Central memory CD8-positive, alpha-beta T cell (primary cell): ENCODE results near the gene LY6G6C.

Source experiments
- ATAC-seq: fragments of 150-1000 bp; cut with Tn5 transposase; replicated peaks from 2 replicates; pipeline ENCODE4 v1.10.0; 2022; ENCODE audit warnings: mild to moderate bottlenecking, moderate FRiP score, moderate number of reproducible peaks; ENCODE audit not compliant: poor library complexity, severe bottlenecking; ENCODE audit errors: extremely low read depth
- DNase-seq, 2 donors: peaks; one replicate each; pipeline ENCODE4 v3.0.0; 2021; ENCODE audit warnings: low spot score in 2 of 2
- H3K27ac Mint-ChIP-seq: one replicate; pipeline ENCODE4 v1.8.0; 2022; ENCODE audit warnings: low read depth, mild to moderate bottlenecking, moderate library complexity, mixed read lengths
- H3K27me3 Mint-ChIP-seq: one replicate; pipeline ENCODE4 v1.8.0; 2022; ENCODE audit warnings: mixed read lengths
- H3K36me3 Mint-ChIP-seq: one replicate; pipeline ENCODE4 v1.8.0; 2022; ENCODE audit warnings: mild to moderate bottlenecking, moderate library complexity, mixed read lengths; ENCODE audit not compliant: insufficient read depth
- H3K4me1 Mint-ChIP-seq: one replicate; pipeline ENCODE4 v1.8.0; 2022; ENCODE audit warnings: mixed read lengths
- H3K4me3 Mint-ChIP-seq: one replicate; pipeline ENCODE4 v1.8.0; 2022; ENCODE audit warnings: mild to moderate bottlenecking, moderate library complexity, mixed read lengths
- H3K9me3 Mint-ChIP-seq: one replicate; pipeline ENCODE4 v1.8.0; 2022; ENCODE audit warnings: mixed read lengths

The LY6G6C gene

GRCh38 chr6:31737991-31738979, 16.7 kb upstream of the LY6G6C start:
- Mint-ChIP-seq H3K9me3 (no peaks in the 10 kb centered on the region), H3K27me3 (no peaks in the 10 kb centered on the region), H3K4me1 (peaks cover 74% of the 10 kb centered on the region), H3K27ac (peak overlapping the region; percentile 92), H3K4me3 (peak overlapping the region; percentile 96), H3K36me3 (peaks cover 42% of the 10 kb centered on the region)
- ATAC-seq: peak; percentile 35
- DNase-seq: peak in 1 of 2 donors; percentile 48

DNA sequence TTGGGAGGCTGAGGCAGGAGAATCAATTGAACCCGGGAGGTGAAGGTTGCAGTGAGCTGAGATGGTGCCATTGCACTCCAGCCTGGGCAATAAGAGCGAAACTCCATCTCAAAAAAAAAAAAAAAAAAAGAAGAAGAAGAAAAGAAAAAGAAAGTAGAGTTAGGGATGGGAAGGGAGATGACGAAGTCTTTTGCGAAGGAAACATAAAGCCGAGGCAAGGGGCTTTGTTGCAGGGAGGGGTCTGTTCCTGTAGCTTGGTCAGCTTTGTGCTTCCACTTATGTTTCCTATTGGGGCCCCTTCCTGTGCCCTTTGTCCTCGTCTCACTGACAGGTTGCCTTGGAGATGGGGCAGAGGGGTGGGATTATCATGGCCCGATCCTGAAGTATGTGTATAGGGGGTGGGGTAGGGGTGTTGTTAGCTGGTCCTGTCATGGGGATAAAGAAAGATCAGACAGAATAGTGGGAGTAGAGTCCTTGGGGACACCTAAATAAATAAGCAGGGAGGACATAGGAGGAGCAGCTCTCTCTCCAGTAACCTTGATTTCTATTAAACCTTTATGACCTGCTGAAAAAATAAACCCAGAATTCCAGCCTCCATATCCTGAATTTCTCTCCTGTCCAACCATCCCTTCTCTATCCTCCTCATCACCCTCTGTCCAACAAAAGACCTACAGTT, 15.9 kb upstream of the LY6G6C start:
- Mint-ChIP-seq H3K27me3 (no peaks in the 10 kb centered on the region), H3K9me3 (no peaks in the 10 kb centered on the region), H3K4me1 (peaks cover 78% of the 10 kb centered on the region), H3K36me3 (peaks cover 50% of the 10 kb centered on the region), H3K27ac (peak overlapping the region; percentile 92), H3K4me3 (peak overlapping the region; percentile 96)
- ATAC-seq (no peak), DNase-seq (no peak)

DNA sequence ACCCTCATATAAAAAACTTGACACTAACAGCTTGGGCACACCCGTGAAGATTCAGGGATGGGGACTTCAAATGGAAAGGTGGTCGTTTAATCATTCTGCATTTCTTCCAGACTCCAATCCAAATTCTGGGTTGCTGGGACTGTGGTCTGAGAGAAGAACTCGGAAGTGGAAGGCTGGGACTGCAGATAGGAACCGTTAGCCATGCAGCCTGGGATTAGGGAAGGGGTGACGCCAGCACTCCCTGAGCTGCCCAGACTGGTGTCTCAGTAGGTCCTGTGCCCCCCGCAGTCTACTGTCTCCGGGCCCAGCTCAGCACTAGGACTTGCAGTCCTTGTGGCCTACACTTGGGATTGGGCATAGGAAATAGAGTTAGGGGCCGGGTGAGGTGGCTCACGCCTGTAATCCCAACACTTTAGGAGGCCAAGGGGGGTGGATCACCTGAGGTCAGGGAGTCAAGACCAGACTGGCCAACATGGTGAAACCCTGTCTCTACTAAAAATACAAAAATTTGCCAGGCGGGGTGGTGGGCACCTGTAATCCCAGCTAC, 15.3 kb upstream of the LY6G6C start:
- H3K36me3 Mint-ChIP-seq: peaks cover 55% of the 10 kb centered on the region
- peak overlapping the region; percentile 96 for H3K4me3 Mint-ChIP-seq
- DNase-seq (no peak), ATAC-seq (no peak)
- H3K4me1 Mint-ChIP-seq: peaks cover 78% of the 10 kb centered on the region
- no peaks in the 10 kb centered on the region for H3K9me3 Mint-ChIP-seq
- H3K27ac Mint-ChIP-seq: peak overlapping the region; percentile 92
- H3K27me3 Mint-ChIP-seq: no peaks in the 10 kb centered on the region

DNA sequence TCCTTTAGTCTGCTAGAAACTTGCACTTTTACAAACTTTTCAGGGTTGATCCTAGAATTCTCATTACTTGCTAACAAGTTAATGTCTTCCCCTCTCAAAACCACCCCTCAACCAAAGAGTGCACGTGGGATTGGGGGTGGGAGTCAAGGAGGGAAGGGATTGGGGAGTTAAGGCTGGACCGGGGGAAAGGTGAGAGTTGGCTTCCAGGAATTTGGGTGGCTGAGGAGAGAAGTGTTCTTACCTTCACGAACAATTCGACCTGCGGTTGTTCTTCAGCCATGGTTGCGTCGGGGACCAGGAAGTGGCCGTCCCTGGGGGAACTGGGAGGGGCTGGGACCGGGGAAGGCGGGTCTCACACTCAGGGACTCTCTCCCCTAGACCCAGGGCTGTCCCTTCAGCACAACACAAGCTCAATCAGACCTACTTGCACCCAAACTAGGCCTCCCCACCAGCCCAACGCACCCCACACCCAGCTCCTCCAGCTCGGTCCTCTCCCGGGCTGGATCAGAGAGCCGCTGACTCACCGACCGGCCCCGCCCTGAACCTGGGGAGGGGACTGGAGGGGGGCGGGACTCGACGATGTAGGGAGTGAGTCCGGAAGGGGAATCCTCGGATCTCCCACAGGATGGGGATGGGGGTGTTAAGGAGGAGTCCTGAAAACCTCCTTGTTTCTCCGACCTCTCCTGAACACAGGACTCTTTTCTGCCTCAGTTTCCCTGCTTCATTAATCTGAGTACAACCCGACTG, 14.6 kb upstream of the LY6G6C start, which contains the start of gene CLIC1:
Gene CLIC1, minus strand, starts transcription at position 510 of the 747 bp plus-strand sequence. Its CDS starts 230 bp downstream, at position 280.
- Mint-ChIP-seq H3K27me3 (no peaks in the 10 kb centered on the region), H3K9me3 (no peaks in the 10 kb centered on the region), H3K36me3 (peaks cover 61% of the 10 kb centered on the region), H3K4me1 (peaks cover 78% of the 10 kb centered on the region), H3K4me3 (peak within 1 kb of the TSS; percentile 96), H3K27ac (peak within 1 kb of the TSS; percentile 92)
- DNase-seq (no peak), ATAC-seq (peak; percentile 7)

DNA sequence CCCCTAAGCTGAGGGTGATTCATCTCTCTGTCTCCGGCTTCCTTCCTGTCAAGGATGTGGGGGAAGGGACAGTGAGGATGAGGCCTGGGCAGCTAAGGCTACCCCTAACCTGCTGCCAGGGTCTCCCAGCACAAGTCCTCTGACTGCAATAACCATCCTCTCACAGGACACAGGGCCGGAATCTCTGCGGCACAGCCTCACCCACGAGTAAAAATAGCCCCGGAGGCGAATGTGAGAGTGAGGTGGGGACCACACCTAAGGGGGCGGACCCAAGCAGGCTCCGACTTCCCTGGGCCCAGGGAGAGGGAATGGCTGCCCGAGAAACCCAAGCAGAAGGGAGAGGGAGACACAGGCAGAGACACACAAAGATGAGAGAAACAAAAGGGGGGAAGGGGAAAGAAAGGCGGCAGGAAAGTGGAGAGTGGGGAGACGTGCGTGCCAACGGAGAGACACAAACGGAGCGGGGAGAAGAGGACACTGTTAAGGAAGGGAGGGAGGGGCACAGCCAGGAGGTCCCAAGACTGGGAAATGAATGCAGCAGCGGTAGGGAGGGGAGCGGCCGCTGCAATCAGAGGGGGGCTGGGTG, 13.4 kb upstream of the LY6G6C start:
- no peaks in the 10 kb centered on the region for H3K27me3 Mint-ChIP-seq
- no peaks in the 10 kb centered on the region for H3K9me3 Mint-ChIP-seq
- H3K4me3 Mint-ChIP-seq: peak overlapping the region; percentile 96
- H3K36me3 Mint-ChIP-seq: peaks cover 67% of the 10 kb centered on the region
- H3K4me1 Mint-ChIP-seq: peaks cover 81% of the 10 kb centered on the region
- ATAC-seq (peak; percentile 24), DNase-seq (no peak)
- H3K27ac Mint-ChIP-seq: peak overlapping the region; percentile 92

DNA sequence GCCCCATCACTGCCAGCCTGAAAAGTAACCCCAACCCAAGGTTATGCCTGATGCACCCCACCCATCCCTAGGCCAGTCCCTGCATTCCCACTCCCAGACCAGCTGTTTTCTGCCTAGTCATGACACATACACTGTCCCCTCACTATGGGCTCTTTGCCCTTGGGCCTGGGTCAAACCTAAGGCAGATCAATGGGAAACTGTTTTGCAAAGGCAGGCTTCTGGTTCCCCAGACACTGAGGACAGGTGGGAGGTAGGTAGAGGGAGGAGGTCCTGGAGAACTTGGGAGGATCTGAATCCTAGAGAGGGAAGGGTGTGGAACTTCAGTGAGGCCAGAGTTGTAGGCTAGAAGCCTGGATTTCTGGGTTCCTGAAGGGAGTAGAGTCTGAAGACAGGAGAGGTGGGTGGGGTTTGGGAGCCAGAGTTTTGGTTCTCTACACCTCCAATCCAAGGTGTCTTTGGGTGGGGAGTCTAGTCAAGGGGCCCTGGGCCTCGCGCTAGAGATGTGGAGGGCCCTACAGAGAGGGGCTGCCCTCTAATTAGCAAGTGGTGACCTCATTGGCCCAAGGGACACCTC, 12.8 kb upstream of the LY6G6C start:
- Mint-ChIP-seq H3K36me3 (peaks cover 63% of the 10 kb centered on the region), H3K9me3 (no peaks in the 10 kb centered on the region), H3K4me1 (peaks cover 81% of the 10 kb centered on the region), H3K27me3 (no peaks in the 10 kb centered on the region), H3K27ac (peak overlapping the region; percentile 92), H3K4me3 (peak overlapping the region; percentile 96)
- DNase-seq: no peak
- no peak for ATAC-seq

DNA sequence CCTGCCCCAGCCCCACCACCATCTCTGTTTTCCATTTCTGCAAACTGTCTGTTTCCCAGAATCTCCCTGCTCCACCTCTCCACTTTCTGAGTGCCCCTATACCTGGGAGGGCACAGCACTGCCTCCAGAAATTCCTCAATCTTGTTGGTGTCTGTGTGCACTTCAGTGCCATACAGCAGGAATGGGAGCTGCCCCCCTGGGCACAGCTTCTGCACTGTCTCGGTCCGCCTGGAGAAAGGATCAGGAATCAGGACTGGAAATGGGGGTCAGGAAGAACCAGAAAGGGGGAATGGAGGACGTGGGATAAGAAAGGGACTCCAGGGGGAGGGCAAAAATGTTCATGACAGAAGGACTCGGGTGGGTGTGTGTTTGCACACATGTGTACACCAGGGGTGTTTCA, 12.2 kb upstream of the LY6G6C start:
- peaks cover 64% of the 10 kb centered on the region for H3K36me3 Mint-ChIP-seq
- DNase-seq: no peak
- peak overlapping the region; percentile 96 for H3K4me3 Mint-ChIP-seq
- peaks cover 81% of the 10 kb centered on the region for H3K4me1 Mint-ChIP-seq
- ATAC-seq: no peak
- H3K27me3 Mint-ChIP-seq: no peaks in the 10 kb centered on the region
- H3K27ac Mint-ChIP-seq: peak overlapping the region; percentile 92
- H3K9me3 Mint-ChIP-seq: no peaks in the 10 kb centered on the region

GRCh38 chr6:31732029-31732428, 10.5 kb upstream of the LY6G6C start:
- H3K9me3 Mint-ChIP-seq: no peaks in the 10 kb centered on the region
- peaks cover 67% of the 10 kb centered on the region for H3K4me1 Mint-ChIP-seq
- H3K36me3 Mint-ChIP-seq: peaks cover 57% of the 10 kb centered on the region
- peak overlapping the region; percentile 22 for H3K27ac Mint-ChIP-seq
- no peaks in the 10 kb centered on the region for H3K27me3 Mint-ChIP-seq
- ATAC-seq: no peak
- no peak overlapping the region for H3K4me3 Mint-ChIP-seq
- no peak for DNase-seq

DNA sequence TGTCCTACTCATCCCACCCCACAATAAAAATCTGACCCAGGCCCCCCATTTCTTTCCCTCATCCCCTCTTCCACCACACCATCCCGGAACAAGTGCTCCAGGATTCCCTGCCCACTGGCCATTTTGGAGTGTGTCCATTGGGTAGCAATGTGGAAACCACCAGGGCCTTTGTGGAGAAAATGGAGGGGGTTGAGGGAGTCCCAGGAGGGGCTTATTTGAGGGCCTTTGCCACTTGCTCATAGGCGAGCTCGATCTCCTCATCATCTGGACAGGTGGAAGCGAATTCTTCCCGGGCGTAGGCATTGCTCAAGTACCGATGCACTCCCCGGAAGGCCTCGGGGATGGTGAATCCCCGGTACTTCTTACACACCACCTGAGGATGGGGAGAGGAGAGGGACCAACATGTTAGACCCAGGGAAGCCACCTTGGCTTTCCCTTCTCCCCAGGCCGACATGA, 9.1 kb upstream of the LY6G6C start:
- Mint-ChIP-seq H3K4me3 (peak overlapping the region; percentile 93), H3K36me3 (peaks cover 56% of the 10 kb centered on the region), H3K27me3 (no peaks in the 10 kb centered on the region), H3K27ac (peak overlapping the region; percentile 30), H3K4me1 (peaks cover 59% of the 10 kb centered on the region), H3K9me3 (no peaks in the 10 kb centered on the region)
- no peak for ATAC-seq
- DNase-seq: no peak

- peak; percentile 44 for ATAC-seq
- Mint-ChIP-seq H3K9me3 (no peaks in the 10 kb centered on the region), H3K36me3 (peaks cover 52% of the 10 kb centered on the region), H3K4me1 (peaks cover 55% of the 10 kb centered on the region), H3K27me3 (no peaks in the 10 kb centered on the region), H3K27ac (peak overlapping the region; percentile 30), H3K4me3 (peak overlapping the region; percentile 93)
- peak; percentile 46 to 51 for DNase-seq
These were observed 8.6 kb upstream of the LY6G6C start for GRCh38 chr6:31729979-31730630.

DNA sequence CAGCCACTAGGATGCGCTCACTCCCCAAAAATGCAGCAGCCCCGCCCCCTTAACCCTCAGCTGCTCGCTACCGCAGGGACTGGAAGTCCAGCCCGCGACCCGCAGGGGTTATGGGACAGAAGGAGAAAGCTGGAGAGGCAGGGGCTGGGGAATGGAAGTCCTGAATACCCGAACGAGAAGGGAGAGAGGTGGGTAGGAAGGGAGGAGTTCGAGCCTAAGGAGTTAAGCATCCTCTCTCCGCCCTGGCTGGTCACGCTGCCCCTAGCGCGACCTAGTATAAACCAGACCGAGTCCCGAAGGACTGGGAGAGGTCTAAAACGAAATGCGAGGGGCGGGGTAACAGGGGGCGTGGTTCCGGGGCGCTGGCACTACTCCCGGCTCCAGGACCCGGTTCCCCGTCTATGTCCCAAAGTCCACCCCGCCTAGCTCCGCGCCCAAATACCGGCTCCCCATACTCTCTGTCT, 8.0 kb upstream of the LY6G6C start:
- DNase-seq: peak; percentile 65 to 66
- peak overlapping the region; percentile 80 for H3K27ac Mint-ChIP-seq
- H3K27me3 Mint-ChIP-seq: no peaks in the 10 kb centered on the region
- peaks cover 47% of the 10 kb centered on the region for H3K36me3 Mint-ChIP-seq
- H3K4me3 Mint-ChIP-seq: peak overlapping the region; percentile 93
- H3K4me1 Mint-ChIP-seq: peaks cover 50% of the 10 kb centered on the region
- peak; percentile 81 for ATAC-seq
- H3K9me3 Mint-ChIP-seq: no peaks in the 10 kb centered on the region
